GM23338 (cell line): ENCODE results near the gene ISG20. TPM values are rescaled to one million over a fixed set of nuclear protein-coding genes. Genes with fewer than 3 reads are reported as not detected.

Experiments used
- ATAC-seq: fragments of 200-7000 bp; cut with Tn5 transposase; 3 replicates; pipeline ENCODE4 v1.9.1; 2020
- DNase-seq: peaks from one replicate; pipeline ENCODE4 v3.0.0-alpha.2; 2015; ENCODE audit warnings: low spot score
- H2AFZ ChIP-seq: fragments of 200-600 bp; sonication (generic); 2 replicates; pipeline ENCODE4 v1.8.0; 2016; ENCODE audit warnings: antibody characterized with exemption, mild to moderate bottlenecking, moderate library complexity
- H3F3A ChIP-seq: fragments of 200-600 bp; sonication (generic); replicated peaks from 2 replicates; pipeline ENCODE4 v1.8.0; 2017; ENCODE audit warnings: antibody characterized with exemption, mixed run types, low read depth
- H3K27ac ChIP-seq: fragments of 200-600 bp; sonication (generic); 2 replicates; pipeline ENCODE4 v1.6.1; 2016; ENCODE audit warnings: low read depth
- H3K27me3 ChIP-seq: fragments of 200-600 bp; sonication (generic); 2 replicates; pipeline ENCODE4 v1.8.0; 2016; ENCODE audit warnings: mild to moderate bottlenecking, mixed run types, moderate library complexity; ENCODE audit not compliant: insufficient read depth
- H3K36me3 ChIP-seq: fragments of 200-600 bp; sonication (generic); 2 replicates; pipeline ENCODE4 v1.8.0; 2016; ENCODE audit warnings: mild to moderate bottlenecking; ENCODE audit not compliant: insufficient read depth
- H3K4me1 ChIP-seq: fragments of 200-600 bp; sonication (generic); 2 replicates; pipeline ENCODE4 v1.8.0; 2016; ENCODE audit warnings: mild to moderate bottlenecking, moderate library complexity; ENCODE audit not compliant: insufficient read depth
- H3K4me2 ChIP-seq: fragments of 200-600 bp; sonication (generic); 2 replicates; pipeline ENCODE4 v1.7.1; 2017; ENCODE audit warnings: mixed run types
- H3K4me3 ChIP-seq: fragments of 200-600 bp; sonication (generic); 2 replicates; pipeline ENCODE4 v1.6.1; 2016; ENCODE audit warnings: mixed run types
- H3K79me2 ChIP-seq: fragments of 200-600 bp; sonication (generic); replicated peaks from 2 replicates; pipeline ENCODE4 v1.8.0; 2017; ENCODE audit warnings: mild to moderate bottlenecking; ENCODE audit not compliant: insufficient read depth
- H3K9me2 ChIP-seq: fragments of 200-600 bp; sonication (generic); 2 replicates; pipeline ENCODE4 v1.8.0; 2017; ENCODE audit not compliant: insufficient read depth
- H4K20me1 ChIP-seq: fragments of 200-600 bp; sonication (generic); replicated peaks from 2 replicates; pipeline ENCODE4 v1.8.0; 2017; ENCODE audit warnings: mild to moderate bottlenecking; ENCODE audit not compliant: insufficient read depth
- H3K27ac Mint-ChIP-seq: 2 replicates; pipeline ENCODE4 v1.8.0; 2020; ENCODE audit warnings: inconsistent platforms, mild to moderate bottlenecking, moderate library complexity, mixed read lengths
- H3K27me3 Mint-ChIP-seq: 3 replicates; pipeline ENCODE4 v1.8.0; 2022; ENCODE audit warnings: low read depth, mild to moderate bottlenecking, moderate library complexity, mixed read lengths, inconsistent platforms; ENCODE audit not compliant: insufficient read depth, poor library complexity
- H3K36me3 Mint-ChIP-seq: 3 replicates; pipeline ENCODE4 v1.8.0; 2021; ENCODE audit warnings: low read depth, mild to moderate bottlenecking, inconsistent platforms, moderate library complexity, mixed read lengths
- H3K4me1 Mint-ChIP-seq: 3 replicates; pipeline ENCODE4 v1.8.0; 2020; ENCODE audit warnings: mild to moderate bottlenecking, inconsistent platforms, mixed read lengths
- H3K4me3 Mint-ChIP-seq: 3 replicates; pipeline ENCODE4 v1.8.0; 2021; ENCODE audit warnings: moderate library complexity, mild to moderate bottlenecking, inconsistent platforms, mixed read lengths
- H3K9me3 Mint-ChIP-seq: 3 replicates; pipeline ENCODE4 v1.8.0; 2020; ENCODE audit warnings: moderate library complexity, mild to moderate bottlenecking, inconsistent platforms, mixed read lengths
- CREB1 ChIP-seq: fragments of 250-450 bp; sonication (Bioruptor Pico); IDR thresholded peaks from 2 replicates; pipeline ENCODE4 v1.5.0; 2020; ENCODE audit warnings: low read depth, mild to moderate bottlenecking, moderate library complexity
- CTCF ChIP-seq, 2 experiments: fragments of 200-600 bp in 1 of 2; sonication (generic) in 1 of 2; conservative IDR thresholded peaks; 2 replicates each; pipeline versions ENCODE4 v1.5.1 to v1.6.1; 2016 to 2017; ENCODE audit warnings: antibody characterized with exemption in 2 of 2, low read depth in 2 of 2, mild to moderate bottlenecking in 2 of 2, moderate library complexity in 1 of 2
- ETS1 ChIP-seq: IDR thresholded peaks from 2 replicates; pipeline ENCODE4 v1.6.1; 2016; ENCODE audit warnings: antibody characterized with exemption
- EZH2 ChIP-seq: fragments of 200-600 bp; sonication (generic); IDR thresholded peaks from one replicate; pipeline ENCODE4 v1.8.0; 2017; ENCODE audit warnings: antibody characterized with exemption, mild to moderate bottlenecking, low read depth; ENCODE audit not compliant: unreplicated experiment
- EZH2phosphoT487 ChIP-seq: fragments of 200-600 bp; sonication (generic); IDR thresholded peaks from one replicate; pipeline ENCODE4 v1.8.1; 2018; ENCODE audit warnings: antibody characterized with exemption; ENCODE audit not compliant: unreplicated experiment
- JUNB ChIP-seq: IDR thresholded peaks from one replicate; pipeline ENCODE4 v1.6.1; 2016; ENCODE audit warnings: antibody characterized with exemption; ENCODE audit not compliant: unreplicated experiment
- NANOG ChIP-seq: IDR thresholded peaks from 2 replicates; pipeline ENCODE4 v1.6.1; 2016; ENCODE audit warnings: antibody characterized with exemption, borderline replicate concordance
- POLR2AphosphoS5 ChIP-seq: IDR thresholded peaks from 2 replicates; pipeline ENCODE4 v1.6.1; 2016; ENCODE audit warnings: antibody characterized with exemption, low read depth
- REST ChIP-seq: IDR thresholded peaks from one replicate; pipeline ENCODE4 v1.6.1; 2018; ENCODE audit warnings: antibody characterized with exemption; ENCODE audit not compliant: unreplicated experiment
- STAT1 ChIP-seq: IDR thresholded peaks from one replicate; pipeline ENCODE4 v1.6.1; 2016; ENCODE audit warnings: antibody characterized with exemption; ENCODE audit not compliant: unreplicated experiment
- ZNF114 ChIP-seq: fragments of 250-450 bp; sonication (Bioruptor Pico); IDR thresholded peaks from 2 replicates; pipeline ENCODE4 v1.5.0; 2020; ENCODE audit warnings: mild to moderate bottlenecking, moderate library complexity
- ZNF331 ChIP-seq: fragments of 250-450 bp; sonication (Bioruptor Pico); IDR thresholded peaks from 2 replicates; pipeline ENCODE4 v1.5.0; 2020; ENCODE audit warnings: low read depth, mild to moderate bottlenecking, moderate library complexity
- ZNF462 ChIP-seq: fragments of 250-450 bp; sonication (Bioruptor Pico); IDR thresholded peaks from 2 replicates; pipeline ENCODE4 v1.5.0; 2020; ENCODE audit warnings: mild to moderate bottlenecking, moderate library complexity
- polyA plus RNA-seq: library from polyadenylated mRNA; unstranded; fragments of >200 nt; fragmentation: Nextera tagmentation; extraction: Ambion mirVana; gene quantifications from 2 replicates; pipeline ENCODE4 v1.2.1, GENCODE V29; 2016
- total RNA-seq: library from RNA; depleted of rRNA; stranded (reverse); fragments of >200 nt; shearing (Covaris generic); gene quantifications from 2 replicates; pipeline ENCODE4 v1.2.3, GENCODE V29; 2014

Gene ISG20
- total and polyA plus RNA-seq, 2 experiments from 2014 or later, result 3.2 to 3.7 TPM

GRCh38 chr15:88627463-88627862 lies 11.4 kb upstream of the ISG20 start:
- Mint-ChIP-seq H3K4me3 (no peak overlapping the region), H3K27ac (no peak overlapping the region), H3K9me3 (no peaks in the 10 kb centered on the region; the same call in 2 of the 3 replicates), H3K4me1 (peaks cover 49% of the 10 kb centered on the region), H3K27me3 (peaks cover 15% of the 10 kb centered on the region), H3K36me3 (peaks cover 98% of the 10 kb centered on the region)
- no peak overlapping the region for H2AFZ ChIP-seq
- no peak overlapping the region for H3K4me3 ChIP-seq
- H3K36me3 ChIP-seq, result peaks cover 64% of the 10 kb centered on the region
- peaks cover 37% of the 10 kb centered on the region for H3K4me1 ChIP-seq
- H3K79me2 ChIP-seq, result peaks cover 73% of the 10 kb centered on the region
- DNase-seq, result no peak
- no peak for TF ChIP-seq CTCF (conservative IDR thresholded peaks at IDR 0.05; ENCODE audit: low read depth in 2 of 2)
- TF ChIP-seq EZH2, result no peak
- no peak for TF ChIP-seq ZNF331 (CRISPR knock-in tag)
- TF ChIP-seq EZH2phosphoT487, result no peak
- no peak for TF ChIP-seq CREB1 (CRISPR knock-in tag)
- TF ChIP-seq NANOG, result no peak
- TF ChIP-seq ETS1, result no peak
- no peak for TF ChIP-seq ZNF114 (CRISPR knock-in tag)
- no peak for TF ChIP-seq JUNB
- no peak; the same call in 1 of the 2 replicates for TF ChIP-seq POLR2AphosphoS5
- no peak for TF ChIP-seq ZNF462 (CRISPR knock-in tag)
- TF ChIP-seq REST, result no peak
- TF ChIP-seq STAT1, result no peak
- peak overlapping the region; percentile 69; the same call in 1 of the 2 replicates for H3K27ac ChIP-seq
- H3K27me3 ChIP-seq, result no peaks in the 10 kb centered on the region
- H4K20me1 ChIP-seq, result peaks cover 85% of the 10 kb centered on the region
- peaks cover 35% of the 10 kb centered on the region for H3F3A ChIP-seq
- H3K4me2 ChIP-seq, result 0 out of 2 replicates have a peak overlapping the region, but pooled peaks have one; percentile 38
- no peaks in the 10 kb centered on the region for H3K9me2 ChIP-seq
- ATAC-seq, result no peak
